Renal cortex interstitium (tissue), 11 donors: ENCODE results near the gene IHH. TPM values are rescaled to one million over a fixed set of nuclear protein-coding genes. Genes with fewer than 3 reads are reported as not detected.

Experiments used
- DNase-seq, 11 donors: peaks; one replicate each; pipeline ENCODE4 v3.0.0-alpha.2; 2013; ENCODE audit warnings: low read depth in 9 of 11, low spot score in 4 of 11; ENCODE audit errors: extremely low read depth in 1 of 11
- polyA plus RNA-seq, 3 donors: library from polyadenylated mRNA; unstranded; fragments of 120-200 nt; gene quantifications; one replicate each; pipeline ENCODE4 v1.2.1, GENCODE V29; 2013; ENCODE audit not compliant: insufficient read length in 3 of 3

Gene IHH
- polyA plus RNA-seq, 3 donors, result 1.3 to 2.8 (median 2.0) TPM

DNA sequence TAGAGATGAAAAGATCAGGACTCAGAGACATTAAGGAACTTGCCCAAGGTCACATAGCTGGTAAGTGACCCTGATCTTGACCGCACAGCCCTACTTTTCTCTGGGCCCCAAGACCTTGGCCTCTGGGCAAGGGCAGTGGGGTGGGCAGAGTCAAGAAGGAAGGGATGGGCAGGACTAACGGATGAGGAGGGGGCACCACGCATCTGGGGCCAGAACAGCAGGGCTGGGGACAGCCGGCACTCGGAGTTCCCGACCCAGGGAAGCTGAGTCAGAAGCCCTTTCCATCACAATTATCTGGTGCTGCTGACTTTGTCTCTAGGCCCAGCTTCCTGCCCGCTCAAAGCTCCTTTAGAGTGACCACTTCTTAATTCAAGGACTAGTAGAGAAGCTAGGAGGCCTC is 33.8 kb downstream of the IHH start:
- DNase-seq, result no peak

DNA sequence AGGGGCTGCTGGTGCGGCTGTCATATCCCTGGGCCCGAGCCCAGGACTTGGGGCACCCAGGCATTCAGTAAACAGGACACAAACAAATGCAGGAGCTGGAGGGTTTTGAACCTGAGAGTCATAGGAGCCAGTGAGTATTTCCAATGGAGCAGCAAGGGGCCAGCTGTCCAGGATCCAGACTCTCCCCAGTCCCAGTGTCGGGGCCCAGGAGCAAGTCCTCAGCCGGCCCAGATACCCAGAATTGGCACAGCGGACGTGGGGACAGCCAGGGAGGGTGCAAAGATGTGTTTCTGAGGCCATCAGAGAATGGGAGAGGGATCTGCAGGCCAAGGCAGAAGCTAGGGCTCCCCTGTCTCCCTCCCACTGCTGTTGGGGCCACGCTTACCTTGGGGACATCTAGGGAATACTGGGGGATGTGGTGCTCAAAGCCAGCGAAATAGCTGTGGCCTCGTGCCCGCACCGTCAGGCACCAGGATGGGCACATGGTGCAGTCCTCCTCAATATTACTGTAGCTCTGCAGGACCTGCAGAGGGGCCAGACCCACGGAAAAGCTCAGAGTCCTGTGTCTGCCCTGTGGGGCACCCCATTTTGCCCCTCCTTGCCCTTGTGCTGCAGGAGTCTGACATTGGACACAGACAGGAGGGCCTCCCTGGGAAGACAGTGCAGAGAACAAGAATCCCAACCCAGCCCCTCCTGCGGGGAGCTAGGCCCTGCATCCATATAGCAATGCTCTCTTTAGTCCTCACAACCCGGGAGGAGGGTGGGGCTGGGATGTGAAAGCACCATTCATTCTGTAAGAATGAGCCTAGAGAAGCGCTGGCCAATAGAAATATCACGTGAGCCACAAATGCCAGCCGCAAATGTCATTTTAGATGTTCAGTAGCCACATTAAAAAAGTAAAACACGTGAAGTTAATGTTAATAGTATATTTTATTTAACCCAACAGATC is 34.8 kb downstream of the IHH start:
- no peak for DNase-seq

- DNase-seq, result no peak
Measured at GRCh38 chr2:219024059-219024458, 36.7 kb downstream of the IHH start.

- DNase-seq, result no peak
Measured at GRCh38 chr2:219023045-219023605, 37.6 kb downstream of the IHH start.

DNA sequence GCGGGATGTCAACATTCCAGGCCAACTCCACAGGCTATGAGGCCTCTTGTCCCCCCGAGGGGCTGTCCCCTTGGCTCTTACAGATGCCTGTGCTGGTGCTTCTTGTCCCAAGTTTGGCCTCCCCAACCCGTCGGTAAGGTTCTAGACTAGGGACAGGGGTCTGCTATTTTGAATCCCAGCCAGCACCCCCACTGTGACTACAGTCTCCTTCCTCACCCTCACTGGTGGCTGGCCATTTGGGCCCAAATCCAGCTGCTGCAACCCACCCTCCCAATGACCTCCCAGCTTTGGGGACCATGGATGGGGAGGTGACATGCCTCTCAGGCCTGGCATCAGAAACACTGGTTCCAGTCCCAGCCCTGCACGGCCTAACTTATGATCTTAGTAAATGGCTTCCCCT is 38.1 kb downstream of the IHH start:
- DNase-seq, result no peak

DNA sequence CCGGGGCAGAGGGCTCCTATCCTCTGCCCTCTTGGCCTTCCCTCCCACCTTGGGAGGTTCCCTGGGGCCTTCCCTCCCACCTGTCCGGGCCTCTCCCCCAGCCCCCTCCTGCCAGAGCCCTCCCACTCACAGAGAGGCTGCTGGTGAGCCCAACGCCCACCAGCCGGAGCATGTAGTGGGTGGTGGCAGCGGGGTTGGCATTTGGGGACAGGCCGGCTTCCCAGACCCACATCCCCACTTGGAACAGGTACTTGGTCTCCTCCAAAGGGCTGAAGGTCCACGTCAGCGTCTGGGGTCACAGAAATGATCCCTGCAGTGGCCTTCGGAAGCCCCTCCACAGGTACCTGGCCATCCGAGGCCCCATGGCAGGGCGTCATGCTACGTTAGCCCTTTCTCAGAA is 38.7 kb downstream of the IHH start:
- DNase-seq, result no peak

GRCh38 chr2:219021591-219021990 is 39.1 kb downstream of the IHH start:
- DNase-seq, result no peak

DNA sequence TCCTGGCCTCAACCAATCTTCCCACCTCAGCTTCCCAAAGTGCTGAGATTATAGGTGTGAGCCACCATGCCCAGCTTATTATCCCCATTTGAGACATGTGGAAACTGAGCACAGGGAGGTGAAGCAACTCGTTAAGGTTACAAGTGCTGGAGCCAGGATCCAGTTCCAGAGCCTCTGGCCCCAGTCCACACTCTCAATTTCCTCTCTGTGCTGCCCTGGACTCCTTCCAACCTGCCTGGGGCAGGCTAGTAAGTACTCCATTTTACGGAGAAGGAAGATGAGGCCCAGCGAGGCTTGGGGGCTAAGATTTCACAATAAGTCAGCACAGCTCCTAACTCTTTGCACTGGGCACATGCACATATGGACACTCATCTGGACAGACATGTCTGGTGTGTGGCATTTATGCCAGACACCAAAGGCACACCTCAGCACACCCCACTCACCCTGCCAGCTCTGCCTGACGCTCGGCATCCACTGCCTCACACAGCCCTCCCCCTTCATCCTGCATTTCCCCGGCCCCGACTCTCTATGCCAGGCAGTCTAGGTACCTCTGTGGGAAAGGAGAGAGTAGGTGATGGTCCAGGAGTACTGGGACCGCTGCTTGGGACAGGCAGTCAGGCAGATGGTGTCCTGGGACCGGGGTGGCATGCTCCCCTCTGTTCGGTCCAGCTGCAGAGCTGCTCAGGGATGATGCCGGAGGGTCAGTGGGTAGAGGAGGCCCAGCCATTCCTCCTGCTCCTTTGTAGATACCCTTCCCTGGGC is 39.9 kb downstream of the IHH start:
- no peak for DNase-seq

- DNase-seq, result no peak
Measured at GRCh38 chr2:219019436-219019835, 41.3 kb downstream of the IHH start.

DNA sequence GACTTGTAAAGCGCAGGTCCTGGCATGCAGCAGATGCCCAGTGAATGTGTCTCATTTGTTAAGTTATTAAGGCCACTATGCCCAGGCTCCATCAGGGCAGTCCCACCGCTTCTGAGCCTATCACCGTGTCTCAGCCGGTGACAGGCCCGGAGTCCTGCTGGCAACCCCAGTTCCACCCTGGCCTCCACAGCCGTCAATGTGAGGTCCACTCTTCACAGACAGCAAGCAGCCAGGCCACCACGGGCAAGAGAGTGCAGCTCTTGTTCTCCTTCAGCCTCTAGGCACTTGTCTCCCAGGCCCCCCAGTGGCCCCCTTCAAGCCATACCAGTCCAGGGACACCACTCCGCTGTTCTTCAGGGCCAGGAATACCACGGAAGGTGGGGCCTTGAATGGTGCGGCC is 42.0 kb downstream of the IHH start:
- DNase-seq, result no peak

GRCh38 chr2:219018286-219018685 is 42.4 kb downstream of the IHH start:
- DNase-seq, result no peak

GRCh38 chr2:219017201-219017931 is 43.4 kb downstream of the IHH start:
- DNase-seq, result no peak

- DNase-seq, result no peak
Measured at GRCh38 chr2:219016721-219017120, 44.0 kb downstream of the IHH start.

DNA sequence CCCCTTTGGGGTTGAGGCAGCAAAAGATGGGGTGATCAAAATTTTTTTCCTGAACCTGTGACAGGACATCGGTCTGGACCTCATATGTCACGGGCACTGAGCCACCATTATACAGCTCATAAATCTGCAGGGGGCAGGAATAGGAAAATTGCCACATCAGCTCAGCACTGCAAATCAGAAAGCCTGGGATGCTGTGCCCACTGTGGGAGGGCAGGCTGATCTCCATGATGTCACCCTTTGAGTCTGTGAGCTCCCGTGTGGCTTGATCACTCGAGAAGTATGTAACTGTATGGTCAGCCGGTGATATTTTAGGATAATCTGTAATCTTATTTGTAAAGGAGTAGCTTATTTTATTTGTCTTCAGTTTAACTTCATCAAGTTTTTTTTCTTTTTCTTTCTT is 49.8 kb downstream of the IHH start:
- DNase-seq, result no peak

GRCh38 chr2:219010162-219010756 is 50.5 kb downstream of the IHH start:
- DNase-seq, result no peak

DNA sequence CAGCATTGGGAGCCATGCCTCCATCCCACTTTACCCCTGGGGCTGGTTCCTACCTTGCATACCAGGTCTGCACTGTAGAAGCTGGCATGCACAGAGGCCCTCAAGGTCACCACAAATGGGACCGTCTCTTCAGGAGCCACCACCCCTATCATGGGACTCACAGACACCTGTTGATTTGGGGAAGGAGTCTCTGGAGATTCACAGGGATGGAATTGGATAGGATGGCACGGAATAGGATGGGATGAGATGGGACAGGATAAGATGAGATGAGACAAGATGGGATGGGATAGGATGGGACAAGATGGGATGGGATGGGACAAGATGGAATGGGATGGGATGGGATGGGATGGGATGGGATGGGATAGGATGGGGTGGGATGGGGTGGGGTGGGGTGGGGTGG is 51.4 kb downstream of the IHH start:
- no peak for DNase-seq
